Measurements from ENCODE around the gene WDR45. TPM values are rescaled to one million over a fixed set of nuclear protein-coding genes. Genes with fewer than 3 reads are reported as not detected.

WDR45 gene
- total and polyA plus RNA-seq, 10 of the 15 experiments (the other 5 are each of a cell fraction or from before 2014, with no cell fraction given) = 5.9 to 30.9 (median 20.6) TPM

- Histone ChIP-seq H3K9ac (ENCODE audit: control insufficient read depth, insufficient read depth, low read length) (no peak overlapping the region), H3K36me3 (ENCODE audit: control insufficient read depth in 2 of 2, insufficient read depth in 2 of 2, low read length in 1 of 2) (no peaks in the 10 kb centered on the region), H3K79me2 (ENCODE audit: control insufficient read depth, insufficient read depth, low read length) (no peaks in the 10 kb centered on the region), H3K4me3 (no peak overlapping the region), H4K20me1 (ENCODE audit: control insufficient read depth, insufficient read depth) (no peaks in the 10 kb centered on the region), H3K9me3 (replicated peaks; ENCODE audit: control insufficient read depth, insufficient read depth, low read length) (no peaks in the 10 kb centered on the region), H2AFZ (ENCODE audit: control insufficient read depth, low read depth, low read length) (no peak overlapping the region), H3K27me3 (replicated peaks in 1 of 2; ENCODE audit: control insufficient read depth in 2 of 2, insufficient read depth in 2 of 2, low read length in 1 of 2) (no peaks in the 10 kb centered on the region), H3K4me2 (ENCODE audit: control insufficient read depth, insufficient read depth) (no peak overlapping the region), H3K27ac (ENCODE audit: control insufficient read depth, insufficient read depth) (no peak overlapping the region), H3K4me1 (ENCODE audit: control insufficient read depth, insufficient read depth, low read length) (no peaks in the 10 kb centered on the region)
- TF ChIP-seq PRDM15 (CRISPR knock-in tag; IDR thresholded peaks at IDR 0.05) (no peak), CHD1 (IDR thresholded peaks at IDR 0.05; ENCODE audit: low read depth, low read length) (no peak), NR2C1 (IDR thresholded peaks at IDR 0.05) (no peak), RELB (IDR thresholded peaks at IDR 0.05; ENCODE audit: low read depth) (no peak), IKZF1 (conservative IDR thresholded peaks at IDR 0.05) (no peak), ZNF24 (IDR thresholded peaks at IDR 0.05) (no peak), SRF (IDR thresholded peaks at IDR 0.05; ENCODE audit: low read depth in 2 of 2, low read length in 2 of 2) (no peak), MAX (IDR thresholded peaks at IDR 0.05; ENCODE audit: low read depth, low read length) (no peak), EGR1 (IDR thresholded peaks at IDR 0.05; ENCODE audit: borderline replicate concordance in 1 of 2, low read depth in 2 of 2, low read length in 2 of 2) (no peak), RB1 (IDR thresholded peaks at IDR 0.05; ENCODE audit: borderline replicate concordance) (no peak), FOXK2 (IDR thresholded peaks at IDR 0.05) (no peak)
- ChIA-PET RAD21 (ENCODE audit: unreplicated experiment) (no interaction called here), CTCF (no interaction called here), POLR2A (no interaction called here), SMC1A (ENCODE audit: uncharacterized antibody, unreplicated experiment) (no interaction called here)
- WGBS (ENCODE audit: insufficient coverage, insufficient replicate concordance, low lambda C conversion rate, missing lambda C conversion rate) = 72% methylated on average over 7 of the region's 7 CpGs
- ATAC-seq (no peak), FAIRE-seq (no peak), DNase-seq (ENCODE audit: low read depth, low spot score) (no peak)
- BruUV-seq (replicated peaks) = no TSS peak
- intact Hi-C loops (cut with micrococcal nuclease; ENCODE audit: unreplicated experiment) (no loop called here), in situ Hi-C loops (cut with MboI) (no loop called here)
These were observed 18.2 kb downstream of the WDR45 start for GRCh38 chrX:49061490-49061889.

All from GM12878 (cell line).